SH-SY5Y (cell line): ENCODE measurements around the gene PAPPA2.

Experiments used
- GATA2 ChIP-seq: IDR thresholded peaks from 2 replicates; pipeline ENCODE4 v1.6.1; 2011; ENCODE audit warnings: mild to moderate bottlenecking, low read depth, low read length
- GATA3 ChIP-seq: IDR thresholded peaks from 2 replicates; pipeline ENCODE4 v1.6.1; 2011; ENCODE audit warnings: low read depth, mild to moderate bottlenecking, low read length, moderate library complexity

GRCh38 chr1:176877557-176877956 is 414.6 kb downstream of the PAPPA2 start:
- TF ChIP-seq GATA2: no peak
- TF ChIP-seq GATA3: no peak
